CD4-positive, alpha-beta T cell (primary cell): ENCODE results near the gene EPDR1. TPM values are rescaled to one million over a fixed set of nuclear protein-coding genes. Genes with fewer than 3 reads are reported as not detected.

ENCODE experiments used
- ATAC-seq: fragments of 200-7000 bp; cut with Tn5 transposase; one replicate; pipeline ENCODE4 v1.10.0; 2022; ENCODE audit warnings: mild to moderate bottlenecking; ENCODE audit not compliant: poor library complexity
- CTCF ChIA-PET: fragments of 350-600 bp; sonication (Branson Sonifier 250); formaldehyde crosslinking; loops from one replicate; lab custom pipeline; 2021; ENCODE audit warnings: antibody characterized with exemption, inconsistent platforms; lab: Charles Lee
- POLR2A ChIA-PET: fragments of 350-600 bp; sonication (Branson Sonifier 250); formaldehyde crosslinking; loops from one replicate; lab custom pipeline; 2021; ENCODE audit warnings: antibody characterized with exemption, inconsistent platforms; lab: Charles Lee
- DNase-seq, 14 experiments: peaks; one replicate each; pipeline ENCODE4 v3.0.0-alpha.2; 2013 to 2020; ENCODE audit warnings: mixed read lengths in 2 of 14
- H3K27ac ChIP-seq, 2 donors: one replicate each; pipeline versions ENCODE4 v1.5.1 to v1.7.0; 2013; ENCODE audit warnings: low read length in 2 of 2, low read depth in 1 of 2, mild to moderate bottlenecking in 1 of 2
- H3K27me3 ChIP-seq, 2 experiments: 1 replicate in 1 of 2; 2 replicates in 1 of 2; pipeline versions ENCODE4 v1.6.1 to v1.7.0; 2013; ENCODE audit warnings: low read length in 2 of 2, control low read depth in 1 of 2, mild to moderate bottlenecking in 1 of 2, moderate library complexity in 1 of 2; ENCODE audit not compliant: insufficient read depth in 2 of 2, control insufficient read depth in 1 of 2
- H3K36me3 ChIP-seq: one replicate; pipeline ENCODE4 v1.6.1; 2013; ENCODE audit warnings: low read length, control low read depth; ENCODE audit not compliant: insufficient read depth
- H3K4me1 ChIP-seq: one replicate; pipeline ENCODE4 v1.6.1; 2013; ENCODE audit warnings: low read length, control low read depth; ENCODE audit not compliant: insufficient read depth
- H3K4me3 ChIP-seq: one replicate; pipeline ENCODE4 v1.5.1; 2013; ENCODE audit warnings: mild to moderate bottlenecking, low read length, moderate library complexity
- H3K9me3 ChIP-seq, 2 experiments: 1 replicate in 1 of 2; 2 replicates in 1 of 2; pipeline versions ENCODE4 v1.6.1 to v1.7.0; 2013; ENCODE audit warnings: low read length in 2 of 2, mild to moderate bottlenecking in 2 of 2, control low read depth in 1 of 2, moderate library complexity in 1 of 2; ENCODE audit not compliant: control insufficient read depth in 1 of 2, insufficient read depth in 1 of 2
- H3K27ac Mint-ChIP-seq: one replicate; pipeline ENCODE4 v1.8.0; 2020; ENCODE audit warnings: mixed read lengths
- H3K27me3 Mint-ChIP-seq: one replicate; pipeline ENCODE4 v1.8.0; 2021; ENCODE audit warnings: mixed read lengths
- H3K36me3 Mint-ChIP-seq: one replicate; pipeline ENCODE4 v1.8.0; 2021; ENCODE audit warnings: low read depth, mixed read lengths
- H3K4me1 Mint-ChIP-seq: one replicate; pipeline ENCODE4 v1.8.0; 2021; ENCODE audit warnings: low read depth, mixed read lengths
- H3K4me3 Mint-ChIP-seq: one replicate; pipeline ENCODE4 v1.8.0; 2020; ENCODE audit warnings: mild to moderate bottlenecking, mixed read lengths
- H3K9me3 Mint-ChIP-seq: one replicate; pipeline ENCODE4 v1.8.0; 2020; ENCODE audit warnings: mixed read lengths
- CTCF ChIP-seq: fragments of 200-600 bp; IDR thresholded peaks from one replicate; pipeline ENCODE4 v1.8.0; 2022; ENCODE audit warnings: antibody characterized with exemption, mild to moderate bottlenecking
- intact Hi-C, 2 experiments: fragments of 100-400 bp; cut with DNase I in 1 of 2; cut with micrococcal nuclease in 1 of 2; formaldehyde crosslinking; loops; one replicate each; pipeline versions ENCODE4 v1.15.1 to v1.9.0; 2023 to 2025; cut with DNase I, micrococcal nuclease
- total RNA-seq, 174 experiments: library from RNA in 2 of 174; stranded (reverse) in 2 of 174; gene quantifications; one replicate each; pipeline ENCODE4 v1.2.3 and lab custom pipeline; 2021 to 2026

EPDR1 gene
- total RNA-seq, 2 experiments from 2014 or later, result not detected

GRCh38 chr7:37961251-37961650, 40.8 kb downstream of the EPDR1 start:
- Mint-ChIP-seq H3K9me3 (no peaks in the 10 kb centered on the region), H3K27me3 (no peaks in the 10 kb centered on the region), H3K27ac (no peak overlapping the region), H3K4me3 (no peak overlapping the region), H3K36me3 (no peaks in the 10 kb centered on the region), H3K4me1 (no peaks in the 10 kb centered on the region)
- H3K4me3 ChIP-seq, result no peak overlapping the region
- intact Hi-C loops, result no loop called here
- ATAC-seq, result no peak
- H3K4me1 ChIP-seq, result no peaks in the 10 kb centered on the region
- H3K27me3 ChIP-seq, result peaks cover 0 to 3% of the 10 kb centered on the region in 2 experiments
- no peaks in the 10 kb centered on the region for H3K9me3 ChIP-seq
- TF ChIP-seq CTCF, result no peak
- H3K27ac ChIP-seq, result no peak overlapping the region
- ChIA-PET CTCF (no interaction called here), POLR2A (no interaction called here)
- DNase-seq, result no peak
- no peaks in the 10 kb centered on the region for H3K36me3 ChIP-seq

GRCh38 chr7:37964196-37964595, 43.8 kb downstream of the EPDR1 start:
- no peak overlapping the region for H3K4me3 ChIP-seq
- no peak overlapping the region for H3K27ac ChIP-seq
- ATAC-seq, result no peak
- Mint-ChIP-seq H3K27ac (no peak overlapping the region), H3K4me3 (no peak overlapping the region), H3K36me3 (no peaks in the 10 kb centered on the region), H3K4me1 (no peaks in the 10 kb centered on the region), H3K9me3 (no peaks in the 10 kb centered on the region), H3K27me3 (no peaks in the 10 kb centered on the region)
- intact Hi-C loops, result no loop called here
- no peaks in the 10 kb centered on the region for H3K4me1 ChIP-seq
- no peak for DNase-seq
- no peak for TF ChIP-seq CTCF
- peaks cover 0 to 3% of the 10 kb centered on the region in 2 experiments for H3K27me3 ChIP-seq
- no peaks in the 10 kb centered on the region for H3K36me3 ChIP-seq
- POLR2A ChIA-PET, result no interaction called here
- CTCF ChIA-PET, result no interaction called here
- no peaks in the 10 kb centered on the region for H3K9me3 ChIP-seq

- ChIA-PET POLR2A (no interaction called here), CTCF (no interaction called here)
- Histone ChIP-seq H3K4me3 (no peak overlapping the region), H3K27me3 (no peaks in the 10 kb centered on the region), H3K9me3 (no peaks in the 10 kb centered on the region), H3K36me3 (no peaks in the 10 kb centered on the region), H3K4me1 (no peaks in the 10 kb centered on the region), H3K27ac (no peak overlapping the region)
- Mint-ChIP-seq H3K9me3 (no peaks in the 10 kb centered on the region), H3K4me1 (no peaks in the 10 kb centered on the region), H3K4me3 (no peak overlapping the region), H3K36me3 (no peaks in the 10 kb centered on the region), H3K27ac (no peak overlapping the region), H3K27me3 (peaks cover 4% of the 10 kb centered on the region)
- no peak for ATAC-seq
- no peak for TF ChIP-seq CTCF
- intact Hi-C loops, result no loop called here
- no peak for DNase-seq
Observed at GRCh38 chr7:37970211-37970610, 49.8 kb downstream of the EPDR1 start.
